Tibial nerve (tissue), 4 donors: ENCODE measurements around the gene ARRB1. TPM values are rescaled to one million over a fixed set of nuclear protein-coding genes. Genes with fewer than 3 reads are reported as not detected.

Experiments
- DNase-seq, 2 donors: peaks; one replicate each; pipeline ENCODE4 v3.0.0-alpha.2; 2019; ENCODE audit warnings: low spot score in 2 of 2
- H3K27ac ChIP-seq, 4 donors: fragments of 200-600 bp; sonication (generic) in 3 of 4; one replicate each; pipeline ENCODE4 v1.5.1; 2017 to 2019; ENCODE audit warnings: mild to moderate bottlenecking in 1 of 4
- H3K27me3 ChIP-seq, 2 donors: fragments of 200-600 bp; sonication (generic) in 1 of 2; one replicate each; pipeline versions ENCODE4 v1.5.1 to v1.6.0; 2017 to 2019
- H3K36me3 ChIP-seq, 3 donors: fragments of 200-600 bp; sonication (generic); one replicate each; pipeline ENCODE4 v1.5.1; 2018 to 2019
- H3K4me1 ChIP-seq, 4 donors: fragments of 200-600 bp; sonication (generic) in 3 of 4; one replicate each; pipeline ENCODE4 v1.5.1; 2017 to 2019
- H3K4me3 ChIP-seq, 4 donors: fragments of 200-600 bp; sonication (generic) in 3 of 4; one replicate each; pipeline ENCODE4 v1.5.1; 2017 to 2019; ENCODE audit warnings: mild to moderate bottlenecking in 1 of 4, moderate library complexity in 1 of 4
- H3K9me3 ChIP-seq, 4 donors: fragments of 200-600 bp; sonication (generic) in 3 of 4; one replicate each; pipeline ENCODE4 v1.5.1; 2017 to 2019
- CTCF ChIP-seq, 5 experiments: fragments of 200-600 bp in 3 of 5; fragments of 450-650 bp in 2 of 5; sonication (generic) in 3 of 5; IDR thresholded peaks; one replicate each; pipeline ENCODE4 v1.5.1; 2016 to 2019; ENCODE audit warnings: antibody characterized with exemption in 5 of 5, mild to moderate bottlenecking in 3 of 5, moderate library complexity in 2 of 5
- EP300 ChIP-seq, 2 donors: sonication (generic); formaldehyde crosslinking; IDR thresholded peaks; one replicate each; pipeline ENCODE4 v1.6.1; 2017; ENCODE audit warnings: antibody characterized with exemption in 2 of 2, mild to moderate bottlenecking in 1 of 2
- POLR2A ChIP-seq, 2 donors: fragments of 450-650 bp; IDR thresholded peaks; one replicate each; pipeline ENCODE4 v1.6.1; 2017; ENCODE audit warnings: antibody characterized with exemption in 2 of 2, mild to moderate bottlenecking in 2 of 2, moderate library complexity in 2 of 2
- WGBS, 2 donors: methylation state at CpG; one replicate each; pipeline ENCODE4 v1.1.5; 2018; 5-methylcytosine and 5-hydroxymethylcytosine counted together
- total RNA-seq, 4 donors: library from RNA; depleted of rRNA; stranded (reverse); fragments of >200 nt; gene quantifications; one replicate each; pipeline ENCODE4 v1.1.0, GENCODE V29; 2016

The ARRB1 gene
- total RNA-seq, 4 donors from 2014 or later: 38.2 to 68.1 (median 45.8) TPM

GRCh38 chr11:75339685-75340409, 11.6 kb downstream of the ARRB1 start:
- Histone ChIP-seq H3K36me3 (no peaks in the 10 kb centered on the region), H3K4me3 (no peak overlapping the region), H3K27me3 (no peaks in the 10 kb centered on the region), H3K27ac (peak overlapping the region; percentile 39 to 81 (median 71)), H3K9me3 (no peaks in the 10 kb centered on the region), H3K4me1 (peaks cover 0 to 99% (median 76%) of the 10 kb centered on the region in 4 donors)
- WGBS, 2 donors: 14 to 24% methylated on average over 11 to 14 of the region's 14 CpGs
- no peak for DNase-seq
- TF ChIP-seq EP300 (IDR thresholded peaks at IDR 0.05) (no peak), CTCF (IDR thresholded peaks at IDR 0.05) (no peak), POLR2A (IDR thresholded peaks at IDR 0.05) (no peak)

- H3K36me3 ChIP-seq: no peaks in the 10 kb centered on the region
- 57% methylated on average over 8 of the region's 8 CpGs for WGBS, 2 donors
- TF ChIP-seq POLR2A (IDR thresholded peaks at IDR 0.05) (no peak), EP300 (IDR thresholded peaks at IDR 0.05) (no peak), CTCF (IDR thresholded peaks at IDR 0.05) (no peak)
- H3K4me3 ChIP-seq: no peak overlapping the region
- peaks cover 0 to 99% (median 68%) of the 10 kb centered on the region in 4 donors for H3K4me1 ChIP-seq
- no peaks in the 10 kb centered on the region for H3K27me3 ChIP-seq
- no peak for DNase-seq
- H3K27ac ChIP-seq: peak overlapping the region in 3 of 4 donors; percentile 70 to 81 (median 72)
- H3K9me3 ChIP-seq: no peaks in the 10 kb centered on the region
Measured at GRCh38 chr11:75338516-75339208, 12.8 kb downstream of the ARRB1 start.

- 45 to 49% methylated on average over 6 of the region's 6 CpGs for WGBS, 2 donors
- no peaks in the 10 kb centered on the region for H3K36me3 ChIP-seq
- peaks cover 0 to 92% (median 56%) of the 10 kb centered on the region in 4 donors for H3K4me1 ChIP-seq
- no peaks in the 10 kb centered on the region for H3K9me3 ChIP-seq
- peak in 1 of 2 donors; percentile 35 for TF ChIP-seq EP300 (IDR thresholded peaks at IDR 0.05)
- no peak for TF ChIP-seq CTCF (IDR thresholded peaks at IDR 0.05)
- no peaks in the 10 kb centered on the region for H3K27me3 ChIP-seq
- H3K4me3 ChIP-seq: no peak overlapping the region
- DNase-seq: no peak
- H3K27ac ChIP-seq: peak overlapping the region in 3 of 4 donors; percentile 33 to 52 (median 34)
Measured at GRCh38 chr11:75337195-75337654, 14.2 kb downstream of the ARRB1 start.

- Histone ChIP-seq H3K27ac (peak overlapping the region in 1 of 4 donors; percentile 6), H3K4me1 (peaks cover 0 to 76% (median 35%) of the 10 kb centered on the region in 4 donors), H3K27me3 (no peaks in the 10 kb centered on the region), H3K4me3 (no peak overlapping the region), H3K9me3 (no peaks in the 10 kb centered on the region), H3K36me3 (no peaks in the 10 kb centered on the region)
- DNase-seq: no peak
- 58 to 59% methylated on average over 11 of the region's 11 CpGs for WGBS, 2 donors
- no peak for TF ChIP-seq EP300 (IDR thresholded peaks at IDR 0.05)
- no peak for TF ChIP-seq POLR2A (IDR thresholded peaks at IDR 0.05)
- TF ChIP-seq CTCF (IDR thresholded peaks at IDR 0.05): no peak
Measured at GRCh38 chr11:75334976-75335375, 16.5 kb downstream of the ARRB1 start.

- WGBS, 2 donors: 78 to 84% methylated on average over 2 of the region's 2 CpGs
Measured at GRCh38 chr11:75334402-75334891, 17.0 kb downstream of the ARRB1 start.

More at GRCh38 chr11:75334402-75334891, 17.0 kb downstream of the ARRB1 start:
- Histone ChIP-seq H3K4me3 (no peak overlapping the region), H3K27me3 (no peaks in the 10 kb centered on the region), H3K4me1 (peaks cover 0 to 73% (median 32%) of the 10 kb centered on the region in 4 donors), H3K36me3 (no peaks in the 10 kb centered on the region), H3K9me3 (no peaks in the 10 kb centered on the region), H3K27ac (no peak overlapping the region)
- DNase-seq: no peak
- TF ChIP-seq CTCF (IDR thresholded peaks at IDR 0.05) (no peak), EP300 (IDR thresholded peaks at IDR 0.05) (no peak)
